H1 (cell line): ENCODE measurements around the gene TEX264.

ENCODE experiments used
- CTCF ChIP-seq, 3 experiments: IDR thresholded peaks; 1 replicate in 2 of 3; 2 replicates in 1 of 3; pipeline versions ENCODE4 v1.5.1 to v1.6.1; 2011; ENCODE audit warnings: low read length in 3 of 3, mild to moderate bottlenecking in 3 of 3, inconsistent platforms in 2 of 3, low read depth in 1 of 3, moderate library complexity in 1 of 3; ENCODE audit not compliant: insufficient read depth in 1 of 3; ENCODE audit errors: control extremely low read depth in 1 of 3
- EP300 ChIP-seq, 2 experiments: IDR thresholded peaks; 1 replicate in 1 of 2; 2 replicates in 1 of 2; pipeline ENCODE4 v1.6.1; 2011 to 2012; ENCODE audit warnings: low read depth in 2 of 2, low read length in 2 of 2, mild to moderate bottlenecking in 2 of 2, borderline replicate concordance in 1 of 2, inconsistent platforms in 1 of 2, moderate library complexity in 1 of 2
- EZH2 ChIP-seq: fragments of 200-600 bp; sonication (generic); IDR thresholded peaks from 2 replicates; pipeline ENCODE4 v1.7.1; 2012; ENCODE audit warnings: low read depth, mild to moderate bottlenecking, moderate library complexity, low read length, inconsistent platforms; ENCODE audit not compliant: severe bottlenecking
- HDAC6 ChIP-seq: IDR thresholded peaks from one replicate; pipeline ENCODE4 v1.7.1; 2012; ENCODE audit warnings: low read depth, mild to moderate bottlenecking, inconsistent platforms, low read length, moderate library complexity
- KDM1A ChIP-seq: fragments of 200-600, 300-600 bp; sonication (generic); IDR thresholded peaks from 2 replicates; pipeline ENCODE4 v1.7.1; 2016; ENCODE audit warnings: mild to moderate bottlenecking, low read length, borderline replicate concordance
- PHF8 ChIP-seq: fragments of 200-600 bp; sonication (generic); conservative IDR thresholded peaks from 2 replicates; pipeline ENCODE4 v1.7.1; 2012; ENCODE audit warnings: low read depth, mild to moderate bottlenecking, inconsistent platforms, low read length, moderate library complexity
- POLR2AphosphoS5 ChIP-seq: IDR thresholded peaks from 2 replicates; pipeline ENCODE4 v1.6.1; 2011; ENCODE audit warnings: low read depth, low read length
- POU5F1 ChIP-seq: IDR thresholded peaks from 2 replicates; pipeline ENCODE4 v1.6.1; 2011; ENCODE audit warnings: low read depth, mild to moderate bottlenecking, low read length, moderate library complexity
- YY1 ChIP-seq: IDR thresholded peaks from 2 replicates; pipeline ENCODE4 v1.6.1; 2011; ENCODE audit warnings: low read depth, mild to moderate bottlenecking, low read length

- no peak for TF ChIP-seq POU5F1
- no peak for TF ChIP-seq CTCF (IDR thresholded peaks at IDR 0.05; ENCODE audit: control extremely low read depth in 1 of 3, insufficient read depth in 1 of 3, low read depth in 1 of 3, low read length in 3 of 3)
- no peak for TF ChIP-seq YY1
- TF ChIP-seq EP300 (IDR thresholded peaks at IDR 0.05; ENCODE audit: borderline replicate concordance in 1 of 2, low read depth in 2 of 2, low read length in 2 of 2) = no peak
- no peak for TF ChIP-seq POLR2AphosphoS5
- TF ChIP-seq PHF8 = no peak
- no peak for TF ChIP-seq EZH2
- TF ChIP-seq KDM1A = no peak
- no peak for TF ChIP-seq HDAC6
Observed at GRCh38 chr3:51676102-51676640, 5.1 kb downstream of the TEX264 start.
